GM21786 (cell line): ENCODE measurements around the gene SAFB2.

Source experiments
- ATAC-seq: cut with Tn5 transposase; IDR thresholded peaks from one replicate; pipeline ENCODE4 v1.9.1; 2021; ENCODE audit not compliant: unreplicated experiment

Gene SAFB2

DNA sequence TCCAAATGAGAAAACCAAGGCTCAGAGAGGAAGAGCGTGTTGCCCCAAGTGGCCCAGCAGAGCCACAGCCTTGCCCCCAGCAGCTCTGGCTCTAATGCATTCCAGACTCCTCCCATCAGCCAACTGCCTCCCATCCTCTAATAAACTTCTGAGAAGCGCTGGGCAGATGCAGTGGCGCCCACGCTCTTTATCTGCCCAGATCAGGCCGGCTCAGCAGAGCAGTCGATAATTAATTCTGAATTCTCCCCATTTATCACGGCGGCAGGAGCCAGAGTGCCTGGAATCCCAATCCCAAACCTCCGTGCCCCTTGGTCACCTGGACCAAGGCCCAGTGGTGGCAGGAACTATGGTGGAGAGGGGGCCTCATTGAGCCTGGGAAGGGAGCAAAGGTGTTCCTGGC, 68.7 kb downstream of the SAFB2 start:
- no peak for ATAC-seq

DNA sequence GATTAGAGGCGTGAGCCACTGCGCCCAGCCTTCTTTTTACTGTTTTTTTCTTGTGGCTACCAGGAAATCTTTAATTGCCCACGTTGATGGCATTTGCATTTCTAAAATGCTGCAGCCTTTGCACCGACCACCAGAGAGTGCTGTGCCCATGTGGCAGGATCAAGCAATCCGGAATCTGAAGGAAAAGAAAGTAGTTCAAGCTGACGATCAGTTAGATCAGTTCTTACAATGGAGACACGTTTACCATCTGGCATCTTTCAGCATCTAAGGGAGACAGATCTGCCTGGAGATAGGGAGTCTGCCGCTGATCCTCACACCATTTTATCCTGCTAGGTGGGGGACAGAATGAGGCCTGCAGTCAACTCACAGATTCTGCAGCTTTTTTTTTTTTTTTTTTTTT, 74.7 kb downstream of the SAFB2 start:
- no peak for ATAC-seq

DNA sequence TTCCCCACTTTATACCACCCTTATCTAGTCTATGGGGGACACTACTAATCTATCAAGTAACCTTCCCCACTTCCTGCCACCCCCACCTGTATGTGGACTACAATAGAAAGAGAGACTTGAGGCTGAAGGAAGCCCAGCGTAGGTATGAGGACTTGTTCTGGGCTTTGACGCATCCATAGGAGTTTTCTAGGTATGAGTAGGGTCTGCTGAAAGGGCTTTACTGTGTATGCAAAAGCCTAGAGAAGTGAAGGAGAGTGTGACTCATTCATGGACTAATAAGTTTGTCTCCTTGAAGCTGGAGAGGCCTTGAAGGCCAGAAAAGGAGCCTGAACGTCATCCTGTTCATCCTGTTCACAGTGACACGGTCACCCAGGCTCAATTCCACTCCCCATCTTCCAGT, 76.6 kb downstream of the SAFB2 start:
- ATAC-seq = no peak

DNA sequence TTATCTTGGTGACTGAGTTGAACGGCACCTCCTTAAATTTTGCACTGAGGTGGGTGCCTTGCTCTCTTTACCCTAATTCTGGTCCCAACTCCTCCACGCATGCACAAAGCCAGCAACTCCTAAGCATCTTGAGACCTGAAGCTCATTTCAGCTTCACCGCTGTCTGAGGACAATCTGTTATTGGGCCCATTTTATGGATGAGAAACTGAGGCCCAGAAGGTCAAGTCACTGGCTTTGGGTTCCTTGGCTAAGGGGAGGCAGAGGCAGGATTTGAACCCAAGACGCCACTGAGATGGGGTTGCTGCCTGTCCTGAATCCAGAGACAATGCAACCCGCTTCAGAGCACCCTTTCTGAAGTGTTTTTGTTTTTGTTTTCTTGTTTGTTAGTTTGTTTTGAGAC, 77.5 kb downstream of the SAFB2 start:
- ATAC-seq = no peak

DNA sequence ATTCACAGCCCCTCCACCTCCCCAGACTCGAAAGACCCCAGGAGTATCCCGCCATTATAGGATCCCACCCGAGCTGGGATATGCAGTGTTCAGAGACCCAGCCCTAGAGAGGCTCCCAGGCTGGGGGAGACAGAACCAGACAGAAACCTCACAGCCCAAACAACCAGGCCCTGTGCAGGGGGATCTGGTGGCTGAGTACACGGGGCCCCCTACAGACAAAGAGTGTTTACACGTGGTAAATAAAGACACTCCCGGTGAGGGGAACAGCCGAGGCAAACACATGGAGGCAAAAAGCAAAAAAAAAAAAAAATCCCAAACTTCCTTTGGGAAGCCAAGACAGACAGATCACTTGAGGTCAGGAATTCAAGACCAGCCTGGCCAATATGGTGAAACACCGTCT, 79.9 kb downstream of the SAFB2 start:
- no peak for ATAC-seq

DNA sequence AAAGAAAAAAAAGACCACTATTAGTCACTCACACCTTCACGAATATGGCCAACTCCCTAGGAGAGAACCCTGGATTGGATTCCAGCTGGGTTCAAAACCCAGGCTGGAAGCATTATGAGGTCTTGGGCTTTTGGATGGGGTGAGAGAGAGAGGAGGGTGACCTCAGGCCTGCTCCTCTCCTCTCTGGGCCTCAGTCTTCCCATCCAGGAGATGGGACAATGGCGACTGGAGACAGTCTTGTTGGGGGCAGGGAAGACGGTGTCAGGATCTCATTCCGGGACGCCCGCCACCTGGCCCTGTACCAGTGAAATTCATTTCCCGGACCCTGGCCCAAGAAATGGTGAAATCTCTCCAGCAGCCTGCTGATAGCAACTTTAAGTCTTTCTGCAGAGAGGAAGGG, 81.1 kb downstream of the SAFB2 start:
- ATAC-seq = no peak

DNA sequence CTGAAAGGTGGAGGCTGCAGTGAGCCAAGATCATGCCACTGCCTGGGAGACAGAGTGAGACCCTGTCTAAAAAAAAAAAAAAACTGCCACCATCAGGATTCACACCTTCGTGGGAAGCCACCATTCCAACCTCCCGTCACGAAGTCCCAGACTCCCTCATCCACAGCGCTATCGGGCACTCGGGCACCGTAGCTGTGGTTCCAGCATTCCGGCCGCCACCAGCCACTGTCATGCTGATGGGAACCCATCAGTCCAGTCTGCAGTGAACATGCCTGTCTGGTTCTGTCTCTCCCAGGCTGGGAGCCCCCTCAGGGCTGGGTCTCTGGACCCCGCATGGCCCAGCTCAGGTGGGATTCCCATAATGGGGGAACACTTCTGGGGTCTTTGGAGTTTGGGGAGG, 82.4 kb downstream of the SAFB2 start:
- ATAC-seq = no peak

DNA sequence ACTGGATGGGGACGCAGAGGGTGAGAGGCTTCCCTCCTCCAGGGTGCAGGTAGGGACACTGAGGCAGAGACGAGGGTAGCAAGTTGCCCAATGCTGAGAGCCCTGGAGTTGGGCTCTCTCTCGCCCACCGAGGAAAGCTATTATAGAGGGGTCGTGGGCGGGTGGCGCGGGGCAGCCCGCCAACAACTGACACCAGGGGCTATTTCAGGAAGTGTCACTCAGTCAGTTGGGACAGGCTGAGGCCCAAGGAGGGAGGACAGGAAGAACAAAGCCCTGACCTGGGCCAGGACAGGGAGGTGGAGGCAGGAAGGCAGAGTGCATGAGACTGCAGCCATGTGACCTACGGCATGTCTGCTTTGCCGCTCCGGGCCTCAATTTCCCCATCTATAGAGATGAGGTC, 84.7 kb downstream of the SAFB2 start:
- ATAC-seq = no peak
